ENCODE data around the gene NACC2. TPM values are rescaled to one million over a fixed set of nuclear protein-coding genes. Genes with fewer than 3 reads are reported as not detected.
A peak's percentile ranks its signal among the peaks of the same experiment; 100 is the strongest.

NACC2 gene
- total and polyA plus RNA-seq, 9 of the 15 experiments (the other 6 are each of a cell fraction or from before 2014, with no cell fraction given) = 0.70 to 25.1 (median 5.6) TPM

DNA sequence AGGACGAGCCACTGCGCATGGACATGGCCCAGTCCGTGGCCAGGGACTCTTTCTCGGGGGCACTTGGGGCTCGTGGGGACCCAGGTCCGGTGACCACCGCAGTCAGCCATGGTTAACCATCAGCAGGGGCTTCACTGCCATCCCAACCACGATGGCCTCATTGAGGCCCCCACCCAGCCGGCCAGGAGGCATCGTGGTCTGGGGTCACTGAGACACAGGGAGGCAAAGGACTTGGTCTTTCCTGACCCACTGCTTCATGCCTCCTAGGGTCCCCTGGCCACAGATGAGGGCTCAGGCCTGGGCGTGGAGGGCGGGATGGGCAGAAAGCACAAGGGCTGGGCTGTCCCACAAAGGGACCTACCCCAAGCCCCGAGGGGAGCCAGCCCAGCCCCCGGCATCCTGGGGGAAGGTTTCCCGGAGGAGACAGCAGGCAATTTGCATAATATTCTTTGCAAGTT, 6.6 kb downstream of the NACC2 start:
- 92% methylated on average over 13 of the region's 15 CpGs for WGBS (ENCODE audit: insufficient coverage, low coverage, missing lambda C conversion rate)
- in situ Hi-C loops (cut with MboI) (no loop called here), intact Hi-C loops (cut with micrococcal nuclease) (loop anchor here (2.0 kb wide), 1 partner anchor 30 kb away; the partner anchor contains the start of gene TMEM250)
- Histone ChIP-seq H3K9ac (ENCODE audit: insufficient read depth in 1 of 2, low read depth in 2 of 2, low read length in 2 of 2) (peak overlapping the region in 1 of 2 experiments; percentile 55; a peak in 1 of 4 replicates), H3K4me2 (ENCODE audit: insufficient read depth, low read length) (no peak overlapping the region), H3K27me3 (ENCODE audit: control insufficient read depth in 2 of 2, insufficient read depth in 2 of 2, low read length in 2 of 2) (no peaks in the 10 kb centered on the region), H3K27ac (ENCODE audit: extremely low read depth, low read depth, low read length) (no peak overlapping the region), H3K36me3 (ENCODE audit: control insufficient read depth, insufficient read depth, low read length) (peaks cover 43% of the 10 kb centered on the region; the same call in 2 of the 3 replicates), H3K9me3 (replicated peaks; ENCODE audit: control insufficient read depth, insufficient read depth, low read depth, low read length) (no peaks in the 10 kb centered on the region), H3K79me2 (ENCODE audit: control insufficient read depth, insufficient read depth, low read length) (peaks cover 97% of the 10 kb centered on the region), H2AFZ (ENCODE audit: low read depth, low read length) (no peak overlapping the region), H3K4me3 (no peak overlapping the region), H4K20me1 (replicated peaks; ENCODE audit: control insufficient read depth, insufficient read depth, low read length) (peaks cover 47% of the 10 kb centered on the region), H3K4me1 (replicated peaks in 1 of 2; ENCODE audit: control insufficient read depth in 2 of 2, insufficient read depth in 2 of 2, low read length in 2 of 2) (peaks cover 14 to 85% of the 10 kb centered on the region in 2 experiments; a peak in 4 of 5 replicates), H3K9me1 (ENCODE audit: control insufficient read depth, insufficient read depth, low read length) (no peaks in the 10 kb centered on the region)
- FAIRE-seq (no peak), ATAC-seq (no peak), DNase-seq (ENCODE audit: extremely low read depth in 1 of 4, low spot score in 3 of 4) (peak in 2 of 4 experiments; percentile 18 to 19)
- POLR2A ChIA-PET = no interaction called here
- no TSS peak for BruUV-seq (replicated peaks)
- no peak for TF ChIP-seq SAFB (IDR thresholded peaks at IDR 0.05; ENCODE audit: borderline replicate concordance, low read depth, low read length)
- no peak for TF ChIP-seq HDAC3 (IDR thresholded peaks at IDR 0.05; ENCODE audit: borderline replicate concordance, partially characterized antibody)
- TF ChIP-seq TEAD1 (CRISPR knock-in tag; IDR thresholded peaks at IDR 0.05) = no peak
- peak; percentile 50; the same call in 1 of the 2 replicates for TF ChIP-seq POLR2G (IDR thresholded peaks at IDR 0.05; ENCODE audit: low read depth, low read length)
- CTCF ChIA-PET (ENCODE audit: low intra/inter-chr PET ratio) = interaction anchor here (2.4 kb wide), 1 partner anchor 35 kb away, joined by 44 read pairs; no protein-coding TSS in a partner anchor

Measured in K562 (cell line).